GM12878 (cell line): ENCODE data around the gene GLRX2. TPM values are rescaled to one million over a fixed set of nuclear protein-coding genes. Genes with fewer than 3 reads are reported as not detected.

ENCODE experiments used
- ATF7 ChIP-seq: fragments of 450-650 bp; IDR thresholded peaks from 2 replicates; pipeline ENCODE4 v1.6.1; 2016; ENCODE audit warnings: low read depth, mild to moderate bottlenecking
- BCL11A ChIP-seq: IDR thresholded peaks from 2 replicates; pipeline ENCODE4 v1.6.1; 2011; ENCODE audit warnings: low read depth, low read length
- BMI1 ChIP-seq: fragments of 450-650 bp; IDR thresholded peaks from 2 replicates; pipeline ENCODE4 v1.6.1; 2016; ENCODE audit warnings: mild to moderate bottlenecking, moderate library complexity, borderline replicate concordance
- CBX3 ChIP-seq: fragments of 200-600 bp; sonication (generic); IDR thresholded peaks from 2 replicates; pipeline ENCODE4 v1.6.1; 2016; ENCODE audit warnings: low read depth, borderline replicate concordance
- DPF2 ChIP-seq: fragments of 450-650 bp; IDR thresholded peaks from 2 replicates; pipeline ENCODE4 v1.6.1; 2017; ENCODE audit warnings: mild to moderate bottlenecking
- HCFC1 ChIP-seq: fragments of 150-350 bp; IDR thresholded peaks from 2 replicates; pipeline ENCODE4 v1.6.1; 2014; ENCODE audit warnings: low read length
- HDGF ChIP-seq: fragments of 450-650 bp; IDR thresholded peaks from 2 replicates; pipeline ENCODE4 v1.6.1; 2016; ENCODE audit warnings: antibody characterized with exemption
- HSF1 ChIP-seq: fragments of 150-350 bp; IDR thresholded peaks from 2 replicates; pipeline ENCODE4 v1.6.1; 2014; ENCODE audit warnings: mild to moderate bottlenecking, low read depth, low read length
- IKZF1 ChIP-seq: fragments of 450-650 bp; conservative IDR thresholded peaks from 2 replicates; pipeline ENCODE4 v1.6.1; 2017; ENCODE audit warnings: antibody characterized with exemption, mild to moderate bottlenecking
- MEF2B ChIP-seq: fragments of 450-650 bp; IDR thresholded peaks from 2 replicates; pipeline ENCODE4 v1.6.1; 2018; ENCODE audit warnings: mild to moderate bottlenecking, moderate library complexity; ENCODE audit not compliant: partially characterized antibody, poor library complexity, severe bottlenecking
- NRF1 ChIP-seq: conservative IDR thresholded peaks from 2 replicates; pipeline ENCODE4 v1.6.1; 2011; ENCODE audit warnings: mild to moderate bottlenecking, low read depth, low read length, improper control_type of control experiment
- POLR2AphosphoS5 ChIP-seq: IDR thresholded peaks from 2 replicates; pipeline ENCODE4 v1.6.1; 2011; ENCODE audit warnings: mild to moderate bottlenecking, low read length, inconsistent platforms
- RAD21 ChIP-seq: IDR thresholded peaks from 2 replicates; pipeline ENCODE4 v1.6.1; 2011; ENCODE audit warnings: mild to moderate bottlenecking, low read depth, low read length, moderate library complexity; ENCODE audit not compliant: insufficient read depth
- REST ChIP-seq: IDR thresholded peaks from 2 replicates; pipeline ENCODE4 v1.6.1; 2012; ENCODE audit warnings: mild to moderate bottlenecking, low read depth, low read length
- SMAD1 ChIP-seq: fragments of 450-650 bp; IDR thresholded peaks from 2 replicates; pipeline ENCODE4 v1.6.1; 2018; ENCODE audit warnings: mild to moderate bottlenecking, low read depth; ENCODE audit not compliant: partially characterized antibody
- SMAD5 ChIP-seq: IDR thresholded peaks from 2 replicates; pipeline ENCODE4 v1.6.1; 2016; ENCODE audit warnings: antibody characterized with exemption, low read depth
- SREBF1 ChIP-seq: IDR thresholded peaks from 2 replicates; pipeline ENCODE4 v1.6.1; 2012; ENCODE audit warnings: mild to moderate bottlenecking, low read length
- YBX1 ChIP-seq: fragments of 450-650 bp; IDR thresholded peaks from 2 replicates; pipeline ENCODE4 v1.6.1; 2016; ENCODE audit warnings: antibody characterized with exemption
- ZBTB40 ChIP-seq: fragments of 450-650 bp; IDR thresholded peaks from 2 replicates; pipeline ENCODE4 v1.6.1; 2016; ENCODE audit warnings: mild to moderate bottlenecking, moderate library complexity, borderline replicate concordance
- polyA plus RNA-seq, 11 experiments: library from polyadenylated mRNA; depleted of rRNA in 4 of 11; unstranded in 6 of 11; stranded (reverse) in 5 of 11; fragments of >200 nt; fragmentation: Nextera tagmentation in 4 of 11; fragmentation: Illumina TruSeq in 1 of 11; extraction: Ambion mirVana in 4 of 11; extraction: Trizol in 1 of 11; gene quantifications; 1 replicate in 1 of 11; 2 replicates in 10 of 11; pipeline versions ENCODE4 v1.2.1 to v1.2.3, GENCODE V29; 2011 to 2016; ENCODE audit warnings: inconsistent platforms in 2 of 11, missing spikeins in 2 of 11, low read depth in 1 of 11
- total RNA-seq, 4 experiments: library from RNA; depleted of rRNA in 3 of 4; stranded (reverse); fragments of >200 nt in 3 of 4; fragmentation: Illumina TruSeq in 1 of 4; extraction: Trizol in 1 of 4; gene quantifications; 2 replicates each; pipeline versions ENCODE4 v1.2.1 to v1.2.3, GENCODE V29; 2013 to 2021

GLRX2 gene
- total and polyA plus RNA-seq, 10 of the 15 experiments (the other 5 are each of a cell fraction or from before 2014, with no cell fraction given) = 5.5 to 67.6 (median 16.6) TPM

- peak; percentile 85; the same call in 1 of the 2 replicates for TF ChIP-seq HDGF
- TF ChIP-seq BCL11A = no peak
- no peak for TF ChIP-seq RAD21
- no peak for TF ChIP-seq BMI1
- no peak for TF ChIP-seq YBX1
- 0 out of 2 replicates have a peak, but pooled peaks have one; percentile 12 for TF ChIP-seq REST
- no peak for TF ChIP-seq SMAD1
- 0 out of 2 replicates have a peak, but pooled peaks have one; percentile 10 for TF ChIP-seq DPF2
- TF ChIP-seq POLR2AphosphoS5 = peak; percentile 89
- peak; percentile 81 for TF ChIP-seq HCFC1
- TF ChIP-seq HSF1 = no peak
- TF ChIP-seq IKZF1 = peak; percentile 93
- peak; percentile 72; the same call in 1 of the 2 replicates for TF ChIP-seq ZBTB40
- peak; percentile 52; the same call in 1 of the 2 replicates for TF ChIP-seq SREBF1
- TF ChIP-seq MEF2B = peak; percentile 63
- 0 out of 2 replicates have a peak, but pooled peaks have one; percentile 9 for TF ChIP-seq NRF1
- TF ChIP-seq CBX3 = no peak
- TF ChIP-seq SMAD5 = peak; percentile 89; the same call in 1 of the 2 replicates
- peak; percentile 92 for TF ChIP-seq ATF7
Measured at GRCh38 chr1:193059282-193060114, 45.7 kb downstream of the GLRX2 start, which contains the start of the genes RO60 and UCHL5 (continued).
